Neural progenitor cell (in vitro differentiated cells): ENCODE measurements around the gene SLC17A9.
A peak's percentile ranks its signal among the peaks of the same experiment; 100 is the strongest.

ENCODE experiments used
- EZH2 ChIP-seq: fragments of 200-600 bp; sonication (generic); IDR thresholded peaks from 2 replicates; pipeline ENCODE4 v1.6.1; 2017; ENCODE audit warnings: antibody characterized with exemption, mild to moderate bottlenecking, moderate library complexity
- TF ChIP-seq, protein P1 (sequence below): fragments of 200-600 bp; sonication (generic); IDR thresholded peaks from 2 replicates; pipeline ENCODE4 v1.5.1; 2017; ENCODE audit warnings: antibody characterized with exemption, mild to moderate bottlenecking

- TF ChIP-seq, protein P1, sequence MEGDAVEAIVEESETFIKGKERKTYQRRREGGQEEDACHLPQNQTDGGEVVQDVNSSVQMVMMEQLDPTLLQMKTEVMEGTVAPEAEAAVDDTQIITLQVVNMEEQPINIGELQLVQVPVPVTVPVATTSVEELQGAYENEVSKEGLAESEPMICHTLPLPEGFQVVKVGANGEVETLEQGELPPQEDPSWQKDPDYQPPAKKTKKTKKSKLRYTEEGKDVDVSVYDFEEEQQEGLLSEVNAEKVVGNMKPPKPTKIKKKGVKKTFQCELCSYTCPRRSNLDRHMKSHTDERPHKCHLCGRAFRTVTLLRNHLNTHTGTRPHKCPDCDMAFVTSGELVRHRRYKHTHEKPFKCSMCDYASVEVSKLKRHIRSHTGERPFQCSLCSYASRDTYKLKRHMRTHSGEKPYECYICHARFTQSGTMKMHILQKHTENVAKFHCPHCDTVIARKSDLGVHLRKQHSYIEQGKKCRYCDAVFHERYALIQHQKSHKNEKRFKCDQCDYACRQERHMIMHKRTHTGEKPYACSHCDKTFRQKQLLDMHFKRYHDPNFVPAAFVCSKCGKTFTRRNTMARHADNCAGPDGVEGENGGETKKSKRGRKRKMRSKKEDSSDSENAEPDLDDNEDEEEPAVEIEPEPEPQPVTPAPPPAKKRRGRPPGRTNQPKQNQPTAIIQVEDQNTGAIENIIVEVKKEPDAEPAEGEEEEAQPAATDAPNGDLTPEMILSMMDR: no peak
- TF ChIP-seq EZH2: peak; percentile 90
Observed at GRCh38 chr20:63005365-63005861, 52.9 kb downstream of the SLC17A9 start.
